CD4-positive, CD25-positive, alpha-beta regulatory T cell (primary cell): ENCODE results near the gene PRDX4. TPM values are rescaled to one million over a fixed set of nuclear protein-coding genes. Genes with fewer than 3 reads are reported as not detected.

Experiments
- ATAC-seq, 2 donors: fragments of 150-1000 bp; cut with Tn5 transposase; one replicate each; pipeline ENCODE4 v1.10.0; 2021; ENCODE audit warnings: low read depth in 2 of 2, moderate number of reproducible peaks in 2 of 2, moderate library complexity in 1 of 2
- DNase-seq, 3 donors: peaks; one replicate each; pipeline versions ENCODE4 v3.0.0 to v3.0.0-alpha.2; 2012 to 2022; ENCODE audit warnings: mixed read lengths in 1 of 3
- H3K27ac ChIP-seq: one replicate; pipeline ENCODE4 v1.7.0; 2013; ENCODE audit warnings: mild to moderate bottlenecking, low read length; ENCODE audit not compliant: insufficient read depth, poor library complexity, severe bottlenecking
- H3K27me3 ChIP-seq: one replicate; pipeline ENCODE4 v1.7.0; 2013; ENCODE audit warnings: low read length; ENCODE audit not compliant: control insufficient read depth, insufficient read depth
- H3K36me3 ChIP-seq: one replicate; pipeline ENCODE4 v1.7.0; 2013; ENCODE audit warnings: mild to moderate bottlenecking, low read length, moderate library complexity; ENCODE audit not compliant: control insufficient read depth, insufficient read depth
- H3K4me1 ChIP-seq: 2 replicates; pipeline ENCODE4 v1.7.0; 2013; ENCODE audit warnings: mild to moderate bottlenecking, low read length; ENCODE audit not compliant: insufficient read depth, control insufficient read depth, poor library complexity, severe bottlenecking
- H3K4me3 ChIP-seq: one replicate; pipeline ENCODE4 v1.7.0; 2013; ENCODE audit warnings: low read depth, mild to moderate bottlenecking, low read length, moderate library complexity
- H3K9me3 ChIP-seq, 2 experiments: 1 replicate in 1 of 2; 2 replicates in 1 of 2; pipeline ENCODE4 v1.7.0; 2013; ENCODE audit warnings: low read length in 2 of 2, mild to moderate bottlenecking in 1 of 2, moderate library complexity in 1 of 2; ENCODE audit not compliant: control insufficient read depth in 2 of 2
- H3K27ac Mint-ChIP-seq, 3 donors: one replicate each; pipeline ENCODE4 v1.8.0; 2020 to 2022; ENCODE audit warnings: mild to moderate bottlenecking in 3 of 3, mixed read lengths in 3 of 3, moderate library complexity in 2 of 3
- H3K27me3 Mint-ChIP-seq: one replicate; pipeline ENCODE4 v1.8.0; 2022; ENCODE audit warnings: mild to moderate bottlenecking, mixed read lengths
- H3K36me3 Mint-ChIP-seq: one replicate; pipeline ENCODE4 v1.8.0; 2020; ENCODE audit warnings: mixed read lengths
- H3K4me1 Mint-ChIP-seq, 4 donors: one replicate each; pipeline ENCODE4 v1.8.0; 2020 to 2022; ENCODE audit warnings: mixed read lengths in 4 of 4, mild to moderate bottlenecking in 1 of 4
- H3K4me3 Mint-ChIP-seq, 4 donors: one replicate each; pipeline ENCODE4 v1.8.0; 2020 to 2022; ENCODE audit warnings: mild to moderate bottlenecking in 4 of 4, mixed read lengths in 4 of 4, moderate library complexity in 3 of 4
- H3K9me3 Mint-ChIP-seq, 7 donors: one replicate each; pipeline ENCODE4 v1.8.0; 2020 to 2022; ENCODE audit warnings: mixed read lengths in 7 of 7, mild to moderate bottlenecking in 3 of 7, moderate library complexity in 2 of 7
- polyA plus RNA-seq, 4 donors: library from polyadenylated mRNA; unstranded; fragments of 300-500 nt; fragmentation: Illumina TruSeq; gene quantifications; one replicate each; pipeline ENCODE4 v1.2.3, GENCODE V29; 2021
- total RNA-seq: library from RNA; stranded (reverse); gene quantifications from one replicate; pipeline ENCODE4 v1.2.3, GENCODE V29; 2022

The PRDX4 gene
- 7.9 TPM for total RNA-seq
- 10 to 100 TPM; 42.6 to 58.2 (median 49.2) TPM for polyA plus RNA-seq

DNA sequence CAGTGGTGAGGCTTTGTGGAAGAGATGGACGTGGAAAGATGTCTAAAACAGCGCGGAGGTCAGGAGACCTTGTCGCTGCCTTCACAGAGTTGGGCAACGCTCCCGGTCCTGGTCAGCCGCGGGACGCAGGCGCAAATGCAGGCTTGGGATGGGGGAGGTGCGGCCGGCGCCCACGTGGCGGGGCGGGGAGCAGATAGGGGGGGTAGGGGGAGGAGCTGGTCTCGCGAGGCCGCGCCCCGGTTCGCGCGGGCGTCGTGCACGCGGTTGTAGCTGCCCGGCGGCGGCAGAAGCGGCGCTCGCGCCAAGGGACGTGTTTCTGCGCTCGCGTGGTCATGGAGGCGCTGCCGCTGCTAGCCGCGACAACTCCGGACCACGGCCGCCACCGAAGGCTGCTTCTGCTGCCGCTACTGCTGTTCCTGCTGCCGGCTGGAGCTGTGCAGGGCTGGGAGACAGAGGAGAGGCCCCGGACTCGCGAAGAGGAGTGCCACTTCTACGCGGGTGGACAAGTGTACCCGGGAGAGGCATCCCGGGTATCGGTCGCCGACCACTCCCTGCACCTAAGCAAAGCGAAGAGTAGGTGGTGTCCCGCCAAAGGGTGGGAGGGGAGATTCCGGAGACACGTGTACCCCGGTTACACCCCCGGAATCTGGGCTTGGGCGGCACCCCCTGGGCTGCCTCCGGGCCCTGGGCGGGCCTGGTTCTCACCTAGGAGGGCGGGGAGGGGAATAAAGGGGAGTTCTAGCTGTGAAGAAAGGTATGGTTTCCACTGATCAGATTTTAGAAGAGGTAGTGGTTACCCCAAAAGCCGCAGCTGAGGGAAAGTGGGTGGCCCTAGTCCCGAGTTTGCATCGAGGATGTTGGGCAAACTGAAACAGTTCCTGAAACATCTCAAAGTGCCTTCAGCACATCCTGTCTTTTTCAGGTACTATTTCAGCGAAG lies at the start of gene PRDX4:
Gene PRDX4 (plus strand): TSS at position 255 of the 939 bp plus-strand sequence. CDS start 78 bp downstream, at position 333.
- ATAC-seq (peak; percentile 88 to 89), DNase-seq (peak; percentile 61 to 83 (median 62))
- Histone ChIP-seq H3K9me3 (no peaks in the 10 kb centered on the region), H3K27me3 (no peaks in the 10 kb centered on the region), H3K36me3 (no peaks in the 10 kb centered on the region), H3K4me3 (peak within 1 kb of the TSS; percentile 82), H3K27ac (peak within 1 kb of the TSS; percentile 87), H3K4me1 (peaks cover 12% of the 10 kb centered on the region)
- Mint-ChIP-seq H3K4me1 (peaks cover 3 to 25% (median 14%) of the 10 kb centered on the region in 4 donors), H3K4me3 (peak within 1 kb of the TSS; percentile 82 to 98 (median 90)), H3K27me3 (no peaks in the 10 kb centered on the region), H3K36me3 (no peaks in the 10 kb centered on the region), H3K27ac (peak within 1 kb of the TSS; percentile 57 to 91 (median 69)), H3K9me3 (peaks cover 0 to 2% (median 0%) of the 10 kb centered on the region in 7 donors)

GRCh38 chrX:23621621-23622265 lies 45.5 kb upstream of the PRDX4 start:
- no peak for ATAC-seq
- H3K4me1 ChIP-seq, result no peaks in the 10 kb centered on the region
- H3K9me3 Mint-ChIP-seq, result no peaks in the 10 kb centered on the region
- H3K9me3 ChIP-seq, result no peaks in the 10 kb centered on the region
- H3K27ac ChIP-seq, result no peak overlapping the region
- DNase-seq, result no peak
- no peak overlapping the region for H3K4me3 ChIP-seq
- no peak overlapping the region for H3K4me3 Mint-ChIP-seq
- H3K27me3 ChIP-seq, result peaks cover 3% of the 10 kb centered on the region
- no peaks in the 10 kb centered on the region for H3K4me1 Mint-ChIP-seq
- peaks cover 4% of the 10 kb centered on the region for H3K27me3 Mint-ChIP-seq
- H3K36me3 ChIP-seq, result no peaks in the 10 kb centered on the region
- no peaks in the 10 kb centered on the region for H3K36me3 Mint-ChIP-seq
- H3K27ac Mint-ChIP-seq, result no peak overlapping the region

DNA sequence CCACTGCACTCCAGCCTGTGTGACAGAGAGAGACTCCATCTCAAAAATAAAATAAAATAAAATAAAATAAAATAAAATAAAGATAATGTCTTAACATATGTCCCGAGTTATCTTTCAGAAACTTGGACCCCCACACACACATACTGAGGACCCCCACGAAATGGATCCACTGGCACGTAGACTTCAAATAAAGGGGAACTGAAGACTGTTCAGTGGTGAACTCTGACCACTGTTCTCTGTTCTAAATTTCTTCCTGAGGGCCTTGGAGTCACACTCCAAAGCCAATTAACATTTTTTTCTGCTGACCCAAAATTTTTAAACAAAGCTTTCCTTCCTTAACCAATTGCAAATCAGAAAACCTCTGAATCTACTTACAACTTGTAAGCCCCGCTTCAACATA lies 43.5 kb upstream of the PRDX4 start:
- no peaks in the 10 kb centered on the region for H3K9me3 Mint-ChIP-seq
- Histone ChIP-seq H3K36me3 (no peaks in the 10 kb centered on the region), H3K4me3 (no peak overlapping the region), H3K9me3 (no peaks in the 10 kb centered on the region), H3K27me3 (peaks cover 3% of the 10 kb centered on the region), H3K27ac (no peak overlapping the region), H3K4me1 (no peaks in the 10 kb centered on the region)
- H3K4me1 Mint-ChIP-seq, result no peaks in the 10 kb centered on the region
- no peaks in the 10 kb centered on the region for H3K36me3 Mint-ChIP-seq
- no peak for ATAC-seq
- no peak overlapping the region for H3K27ac Mint-ChIP-seq
- H3K27me3 Mint-ChIP-seq, result peaks cover 4% of the 10 kb centered on the region
- DNase-seq, result no peak
- H3K4me3 Mint-ChIP-seq, result no peak overlapping the region

- Histone ChIP-seq H3K27ac (no peak overlapping the region), H3K27me3 (peaks cover 3% of the 10 kb centered on the region), H3K4me3 (no peak overlapping the region), H3K4me1 (no peaks in the 10 kb centered on the region), H3K9me3 (no peaks in the 10 kb centered on the region), H3K36me3 (no peaks in the 10 kb centered on the region)
- H3K4me3 Mint-ChIP-seq, result no peak overlapping the region
- H3K9me3 Mint-ChIP-seq, result no peaks in the 10 kb centered on the region
- ATAC-seq, result no peak
- no peak for DNase-seq
- no peaks in the 10 kb centered on the region for H3K36me3 Mint-ChIP-seq
- H3K27me3 Mint-ChIP-seq, result peaks cover 8% of the 10 kb centered on the region
- H3K27ac Mint-ChIP-seq, result no peak overlapping the region
- H3K4me1 Mint-ChIP-seq, result no peaks in the 10 kb centered on the region
Measured at GRCh38 chrX:23626651-23627050, 40.6 kb upstream of the PRDX4 start.

DNA sequence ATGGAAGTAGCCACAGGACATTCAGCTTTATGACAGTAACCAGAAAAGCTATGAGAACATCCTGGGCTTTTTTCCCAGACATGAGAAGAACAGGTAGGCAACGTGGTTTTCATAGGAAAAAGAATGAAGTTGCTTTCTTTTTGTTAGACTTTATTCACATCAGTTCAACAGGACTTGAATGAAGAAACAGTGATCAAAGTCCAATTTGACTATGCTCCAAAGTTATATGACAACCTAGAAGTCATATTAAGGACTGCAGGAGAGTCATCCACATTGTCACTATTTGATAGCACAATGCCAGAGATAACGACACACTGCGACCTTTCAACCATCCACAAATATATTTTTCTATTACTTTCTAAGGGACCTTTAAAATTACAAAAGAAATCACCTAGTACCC lies 39.2 kb upstream of the PRDX4 start:
- Histone ChIP-seq H3K4me1 (no peaks in the 10 kb centered on the region), H3K27me3 (no peaks in the 10 kb centered on the region), H3K27ac (no peak overlapping the region), H3K36me3 (no peaks in the 10 kb centered on the region), H3K4me3 (no peak overlapping the region), H3K9me3 (no peaks in the 10 kb centered on the region)
- no peaks in the 10 kb centered on the region for H3K4me1 Mint-ChIP-seq
- H3K4me3 Mint-ChIP-seq, result no peak overlapping the region
- no peak overlapping the region for H3K27ac Mint-ChIP-seq
- no peaks in the 10 kb centered on the region for H3K9me3 Mint-ChIP-seq
- peaks cover 8% of the 10 kb centered on the region for H3K27me3 Mint-ChIP-seq
- no peak for ATAC-seq
- no peak for DNase-seq
- no peaks in the 10 kb centered on the region for H3K36me3 Mint-ChIP-seq

DNA sequence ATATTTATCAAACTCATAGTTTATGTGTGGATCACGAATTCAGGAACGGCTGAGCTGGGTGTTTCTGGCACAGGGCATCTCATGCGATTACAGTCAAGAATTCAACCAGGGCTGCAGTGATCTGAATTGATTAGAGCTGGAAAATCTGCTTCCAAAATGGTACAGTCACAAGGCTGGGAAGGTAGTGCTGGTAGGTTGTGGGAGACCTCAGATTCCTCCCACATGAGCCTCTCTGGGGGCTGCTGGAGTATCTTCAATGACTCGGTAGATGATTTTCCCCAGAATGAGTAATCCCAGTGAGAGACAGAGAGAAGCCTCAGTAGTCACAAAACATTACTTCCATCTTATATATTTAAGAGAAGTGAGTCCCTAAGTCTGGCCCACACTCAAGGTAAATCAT lies 36.2 kb upstream of the PRDX4 start:
- peaks cover 4% of the 10 kb centered on the region for H3K27me3 Mint-ChIP-seq
- Histone ChIP-seq H3K9me3 (no peaks in the 10 kb centered on the region), H3K4me1 (no peaks in the 10 kb centered on the region), H3K36me3 (no peaks in the 10 kb centered on the region), H3K4me3 (no peak overlapping the region), H3K27me3 (no peaks in the 10 kb centered on the region), H3K27ac (no peak overlapping the region)
- H3K4me1 Mint-ChIP-seq, result no peaks in the 10 kb centered on the region
- H3K27ac Mint-ChIP-seq, result no peak overlapping the region
- no peak for DNase-seq
- no peaks in the 10 kb centered on the region for H3K9me3 Mint-ChIP-seq
- no peaks in the 10 kb centered on the region for H3K36me3 Mint-ChIP-seq
- no peak for ATAC-seq
- no peak overlapping the region for H3K4me3 Mint-ChIP-seq

- Histone ChIP-seq H3K36me3 (no peaks in the 10 kb centered on the region), H3K4me3 (no peak overlapping the region), H3K9me3 (no peaks in the 10 kb centered on the region), H3K27me3 (no peaks in the 10 kb centered on the region), H3K4me1 (no peaks in the 10 kb centered on the region), H3K27ac (no peak overlapping the region)
- Mint-ChIP-seq H3K9me3 (no peaks in the 10 kb centered on the region), H3K27me3 (peaks cover 4% of the 10 kb centered on the region), H3K4me3 (no peak overlapping the region), H3K36me3 (no peaks in the 10 kb centered on the region), H3K27ac (no peak overlapping the region), H3K4me1 (no peaks in the 10 kb centered on the region)
- ATAC-seq (no peak), DNase-seq (no peak)
Measured at GRCh38 chrX:23633834-23634580, 33.3 kb upstream of the PRDX4 start.
